OCI-M1 (cell line): ENCODE measurements around the gene KHDRBS2.
A peak's percentile ranks its signal among the peaks of the same experiment; 100 is the strongest.

Experiments
- DNase-seq: peaks from one replicate; lab custom pipeline; 2025; lab: John Stamatoyannopoulos, UW

Gene KHDRBS2

DNA sequence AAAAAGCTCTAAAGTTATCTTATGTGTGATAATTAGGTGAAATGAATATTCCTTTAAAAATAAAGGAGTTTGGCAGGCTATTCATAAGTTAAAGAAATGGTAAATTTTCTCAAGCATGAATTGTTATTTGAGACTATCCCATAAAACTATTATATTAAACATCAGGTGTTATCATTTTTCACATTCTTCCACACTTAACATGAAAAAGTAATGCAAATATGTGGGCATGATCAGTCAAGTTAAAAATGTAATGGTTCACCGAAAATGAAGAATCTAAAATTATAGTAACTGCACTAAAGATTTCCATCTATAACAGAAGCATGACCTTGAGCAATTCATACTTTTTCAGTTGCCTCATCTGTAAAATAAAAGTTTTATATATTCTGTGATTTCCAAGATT lies 110.8 kb downstream of the KHDRBS2 start:
- no peak for DNase-seq

DNA sequence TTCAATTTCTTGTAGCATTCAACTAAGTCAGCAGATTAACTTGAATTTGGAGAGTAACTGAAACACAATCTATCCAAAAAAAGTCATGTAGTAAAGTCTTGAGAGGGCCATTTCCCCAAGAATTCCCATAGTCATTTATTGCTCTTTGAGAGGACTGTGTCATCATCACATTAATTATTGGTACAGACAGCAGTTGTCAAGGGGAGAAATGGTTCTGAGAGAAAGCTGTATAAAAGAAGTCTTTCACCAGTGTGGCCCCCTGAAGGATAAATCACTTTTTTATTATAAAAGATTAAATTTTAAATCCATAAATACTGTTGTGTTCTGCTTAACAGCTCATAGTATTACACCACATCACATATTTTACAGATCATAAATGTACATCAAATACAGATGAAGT lies 111.5 kb downstream of the KHDRBS2 start:
- no peak for DNase-seq

DNA sequence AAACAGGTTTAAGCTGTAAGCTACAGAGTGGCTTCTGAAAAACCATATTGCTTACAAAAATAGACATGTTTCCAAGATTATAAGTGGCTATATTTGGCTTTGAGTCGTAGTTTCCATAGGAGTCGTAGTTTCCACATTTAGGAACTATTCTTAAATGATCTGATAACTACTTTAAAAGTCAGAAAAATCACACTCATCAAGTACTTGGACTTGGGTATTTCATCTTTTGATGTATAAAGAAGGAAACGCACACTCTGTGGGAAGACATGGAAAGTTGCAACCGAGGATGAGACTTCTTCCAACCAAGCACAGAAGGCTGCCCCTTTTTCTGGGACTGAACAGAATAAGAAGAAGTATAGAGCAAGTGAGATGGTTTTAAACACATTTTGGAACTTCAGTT lies 118.3 kb downstream of the KHDRBS2 start:
- DNase-seq = no peak

DNA sequence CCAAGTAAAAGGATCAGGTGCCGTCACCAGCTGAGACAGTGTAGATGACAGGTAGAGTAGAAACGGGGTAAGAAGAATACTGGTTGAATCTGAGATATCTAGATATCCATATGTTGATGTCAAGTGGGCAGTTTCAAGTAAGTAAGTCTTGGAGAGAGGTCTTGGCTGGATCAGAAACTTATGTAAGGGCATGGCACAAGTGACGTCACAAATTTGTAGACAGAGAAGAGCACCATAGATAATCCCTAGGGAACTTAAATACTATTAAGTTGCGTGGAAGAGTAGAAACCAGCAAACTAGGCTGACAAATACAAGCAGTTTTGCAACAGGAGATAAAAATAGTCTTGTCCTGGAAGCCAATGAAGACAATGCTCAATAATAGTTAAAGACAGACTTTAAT lies 123.2 kb downstream of the KHDRBS2 start:
- DNase-seq = no peak

DNA sequence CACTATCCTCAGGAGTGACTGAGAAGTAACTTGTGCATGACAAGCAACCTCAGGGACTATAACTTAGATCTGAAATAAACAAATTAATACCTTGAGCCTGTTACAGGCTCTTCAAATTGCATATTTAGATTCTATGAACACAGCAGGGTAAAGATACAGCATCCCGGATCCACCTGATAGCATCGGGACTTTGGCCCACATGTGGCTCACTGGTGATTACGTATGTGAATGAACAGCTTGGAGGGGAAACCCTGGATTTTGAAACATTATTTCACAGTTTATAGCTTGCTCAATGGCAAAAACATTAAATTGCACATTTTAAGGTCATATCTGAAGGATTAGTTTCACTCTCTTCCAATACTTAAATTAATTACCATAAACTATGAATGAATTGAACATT lies 133.2 kb downstream of the KHDRBS2 start:
- no peak for DNase-seq

DNA sequence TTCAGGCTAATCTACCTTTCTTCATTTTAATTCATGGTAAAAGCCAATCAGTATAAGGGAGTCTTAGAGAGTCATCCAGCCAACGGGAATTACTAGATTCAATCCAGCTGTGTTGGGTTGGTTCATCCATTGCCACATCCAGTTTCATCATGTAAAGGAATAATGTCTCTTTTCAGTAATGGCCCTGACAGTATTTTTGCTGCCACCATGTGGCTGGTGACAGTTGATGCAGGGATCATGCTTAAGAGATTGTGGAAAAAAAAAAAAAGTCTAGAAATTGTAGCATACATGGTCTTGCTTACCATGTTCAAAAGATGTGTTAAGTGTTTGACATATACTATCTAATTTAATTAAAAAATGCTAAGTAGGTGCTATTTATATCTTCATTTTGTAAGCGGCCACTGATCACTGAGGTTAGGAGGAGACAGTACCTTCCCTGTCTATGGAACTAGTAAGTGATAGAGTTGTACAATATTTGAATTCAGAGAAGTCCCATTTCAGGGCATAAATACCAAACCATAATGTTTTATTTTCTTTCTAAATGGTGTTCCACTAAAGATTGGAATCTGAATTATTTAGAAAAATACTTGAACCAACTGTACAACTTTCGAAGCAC lies 135.9 kb downstream of the KHDRBS2 start:
- DNase-seq = peak; percentile 81

DNA sequence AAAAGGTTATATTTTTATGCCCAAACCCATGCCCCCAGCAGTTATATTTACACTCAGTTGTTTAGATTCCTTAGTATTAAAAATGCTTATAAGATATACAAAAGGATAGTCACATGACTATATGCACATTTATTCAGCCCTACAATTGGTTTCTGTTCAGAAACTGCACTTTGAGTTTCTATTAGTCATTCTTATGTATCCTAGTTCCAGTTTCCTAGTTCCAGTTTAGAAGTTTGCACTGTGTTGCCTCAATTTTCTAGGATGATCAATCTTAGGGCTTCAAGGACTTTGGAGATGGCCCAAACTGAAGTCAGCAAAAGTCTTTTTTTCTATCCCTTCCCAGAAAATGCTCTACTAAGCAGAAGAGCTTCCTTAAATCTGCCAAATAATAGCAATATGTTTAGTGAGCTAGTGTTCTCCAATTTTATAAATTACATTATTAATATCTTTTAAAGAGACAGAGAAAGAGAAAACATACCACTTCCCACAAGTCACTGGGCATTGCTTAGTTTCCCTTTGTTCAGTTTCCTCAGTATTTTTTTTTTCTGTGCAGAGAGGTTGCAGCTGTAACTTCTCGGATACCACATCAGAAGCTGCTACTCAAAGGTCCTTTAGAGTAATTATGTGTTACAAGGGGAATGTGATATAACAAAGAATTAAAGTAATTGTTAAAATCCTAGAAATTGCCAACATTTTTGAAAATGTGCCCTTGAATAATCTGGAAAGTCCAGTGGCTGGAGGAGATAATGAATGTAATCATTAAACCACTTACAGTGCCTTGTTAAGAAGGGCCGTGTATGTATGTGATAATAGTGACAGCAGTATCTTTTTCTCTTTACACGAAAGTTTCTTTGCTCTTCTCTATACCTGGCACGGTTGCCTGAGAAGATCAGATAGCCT lies 138.8 kb downstream of the KHDRBS2 start:
- peak; percentile 47 for DNase-seq

DNA sequence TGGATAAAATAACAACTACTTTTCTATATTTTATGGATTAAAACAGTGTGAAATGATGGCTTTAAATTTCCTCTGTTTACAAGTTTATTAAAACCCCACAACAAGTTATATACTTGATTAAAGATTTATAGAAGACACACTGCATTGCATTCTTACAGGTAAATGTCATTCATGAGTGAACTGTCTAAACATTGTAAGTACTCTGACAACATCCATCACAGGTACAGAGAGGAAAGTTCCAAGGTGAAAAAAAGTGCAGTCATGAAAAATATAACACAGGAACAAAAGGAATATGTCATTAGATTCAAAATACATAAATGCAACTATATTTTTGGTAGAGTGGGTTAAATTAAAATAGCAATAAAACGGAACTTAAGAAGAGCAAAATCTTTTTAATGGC lies 156.9 kb downstream of the KHDRBS2 start:
- DNase-seq = no peak

DNA sequence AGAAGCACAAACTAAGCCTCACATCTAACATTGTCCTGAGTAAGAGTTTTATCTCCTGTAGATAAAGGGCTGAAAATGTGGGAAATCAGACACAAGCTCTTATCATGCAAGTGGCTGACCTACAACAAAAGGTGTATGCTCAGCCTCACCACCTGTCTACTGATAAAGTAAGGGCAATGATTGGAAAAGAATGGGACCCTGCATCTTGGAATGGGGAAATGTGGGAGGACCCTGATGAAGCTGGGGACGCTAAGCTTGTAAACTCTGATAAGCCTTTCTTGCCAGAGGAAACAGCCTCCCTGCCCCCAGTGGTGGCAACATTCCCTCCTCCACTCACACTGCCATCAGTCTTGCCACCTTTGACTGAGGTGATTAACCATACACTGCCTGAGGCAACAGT lies 166.6 kb downstream of the KHDRBS2 start:
- no peak for DNase-seq

DNA sequence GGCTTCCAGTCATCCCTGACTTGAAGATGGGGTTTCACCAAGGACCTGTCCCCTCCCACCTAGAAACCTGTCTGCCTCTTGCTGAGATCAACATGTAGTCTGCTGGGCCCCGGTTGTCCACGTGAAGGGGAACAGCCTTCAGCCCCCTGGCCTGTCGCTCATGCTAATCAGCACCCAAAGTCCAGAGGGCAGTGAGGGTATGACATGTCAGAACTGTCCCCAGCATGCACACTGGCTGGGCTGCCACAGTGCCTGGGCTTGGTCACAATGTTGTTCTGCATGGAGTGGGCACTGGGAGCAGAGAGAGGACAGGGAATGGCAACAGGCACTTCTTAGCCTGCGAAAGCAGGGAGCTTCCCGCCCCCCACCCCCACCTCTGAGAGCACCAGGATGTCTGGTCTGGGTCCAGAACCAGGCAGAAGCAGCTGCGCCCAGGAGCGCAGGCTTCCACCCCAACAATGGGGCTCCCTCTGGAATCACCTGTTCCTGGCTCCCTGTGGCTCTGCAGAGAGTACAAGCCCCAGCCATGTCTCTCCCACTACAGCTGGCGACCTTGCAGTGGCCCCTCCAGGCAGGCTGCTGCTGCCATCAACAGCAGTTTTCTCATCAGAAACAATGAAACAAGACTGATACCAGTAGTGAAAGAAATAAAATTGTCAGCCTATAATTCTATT lies 182.7 kb downstream of the KHDRBS2 start:
- no peak for DNase-seq

DNA sequence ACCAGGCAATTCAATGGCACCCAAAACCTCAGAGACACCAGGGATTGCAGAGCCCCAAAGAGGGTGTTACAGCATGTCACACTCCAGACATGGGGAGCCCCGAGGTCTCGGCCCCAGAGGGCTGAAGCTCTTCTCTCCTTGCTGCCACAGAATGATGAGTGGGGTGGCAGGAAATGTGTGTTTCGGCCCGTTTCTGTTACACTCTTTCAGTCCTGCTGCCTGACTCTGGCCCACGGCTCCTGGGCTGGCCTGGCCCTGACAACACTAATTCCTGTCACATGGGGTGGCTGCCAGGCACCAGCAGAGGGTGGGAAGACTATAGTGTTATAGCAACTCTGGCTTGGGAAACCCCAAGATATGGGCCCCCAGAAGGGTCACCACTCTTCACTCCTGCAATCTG lies 183.6 kb downstream of the KHDRBS2 start:
- no peak for DNase-seq

DNA sequence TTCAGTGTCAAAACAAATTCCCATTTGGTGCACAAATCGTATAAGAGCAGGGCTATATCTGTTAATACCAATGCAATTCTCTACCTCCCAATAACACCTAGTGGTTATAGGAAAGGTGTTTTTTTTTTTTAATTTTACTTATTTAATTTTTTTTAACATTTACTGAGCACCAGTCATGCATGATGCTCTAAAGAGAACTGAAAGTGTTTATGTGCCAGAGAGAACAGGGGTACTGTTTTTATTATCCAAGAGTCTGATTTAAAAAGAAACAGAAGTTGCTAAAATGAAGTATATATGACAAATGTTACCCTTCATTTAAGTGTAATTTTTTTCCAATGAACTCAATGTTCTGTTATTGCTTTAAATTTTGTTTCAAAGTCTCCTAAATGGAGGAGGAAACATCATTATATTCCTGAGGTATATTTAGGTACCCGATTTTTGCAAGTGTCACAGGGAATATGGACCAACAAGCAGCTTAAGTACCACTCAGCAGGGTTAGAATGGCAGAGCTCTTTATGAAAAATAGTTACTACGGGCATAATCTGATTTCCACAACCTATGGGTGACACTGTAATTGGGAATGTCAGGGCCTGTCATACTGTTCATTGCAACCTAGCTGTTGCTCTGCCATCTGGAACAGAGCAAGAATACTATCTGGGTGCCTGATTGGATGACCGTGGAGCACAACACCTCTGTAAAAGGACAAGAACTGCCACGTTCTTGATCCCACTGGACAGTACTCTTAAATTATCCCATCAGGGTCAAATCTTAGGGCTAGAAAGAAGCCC lies 195.4 kb downstream of the KHDRBS2 start:
- DNase-seq = no peak

DNA sequence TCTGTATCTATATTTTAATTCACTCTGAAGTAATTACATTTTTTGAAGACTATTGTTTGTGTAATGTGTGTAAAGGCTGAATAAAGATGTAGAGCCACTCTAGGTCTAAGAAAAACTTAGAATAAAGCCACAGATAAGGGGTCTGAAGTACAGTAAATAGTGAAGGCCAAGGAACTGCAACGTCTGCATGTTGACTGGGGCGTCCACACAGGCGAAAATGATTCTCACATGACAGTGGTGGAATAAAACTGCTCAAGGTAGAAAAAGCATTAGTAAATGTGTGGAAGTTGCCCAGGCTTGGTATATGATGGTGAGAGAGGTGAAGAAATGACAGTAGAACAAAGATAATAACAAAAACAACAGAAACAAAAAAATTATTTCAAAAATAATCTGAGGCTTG lies 196.2 kb downstream of the KHDRBS2 start:
- DNase-seq = no peak

DNA sequence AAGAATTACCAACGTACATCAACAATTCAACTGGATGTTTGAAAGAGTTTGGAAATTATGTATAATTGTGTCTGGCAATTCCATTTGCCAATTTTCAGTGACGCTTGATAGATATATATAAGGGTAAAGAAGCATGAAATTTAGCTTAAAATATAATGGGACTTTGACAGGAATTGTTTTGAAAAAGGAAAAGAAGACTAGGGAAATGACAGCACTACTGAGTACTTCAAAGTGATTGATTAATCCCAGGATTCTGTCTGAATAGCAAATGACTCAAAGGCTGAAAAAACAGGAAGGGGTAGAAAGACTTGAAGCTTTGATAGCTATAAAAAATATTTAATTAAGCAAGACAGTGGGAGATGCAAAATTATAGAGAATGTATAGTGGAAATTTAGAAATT lies 200.0 kb downstream of the KHDRBS2 start:
- DNase-seq = no peak

DNA sequence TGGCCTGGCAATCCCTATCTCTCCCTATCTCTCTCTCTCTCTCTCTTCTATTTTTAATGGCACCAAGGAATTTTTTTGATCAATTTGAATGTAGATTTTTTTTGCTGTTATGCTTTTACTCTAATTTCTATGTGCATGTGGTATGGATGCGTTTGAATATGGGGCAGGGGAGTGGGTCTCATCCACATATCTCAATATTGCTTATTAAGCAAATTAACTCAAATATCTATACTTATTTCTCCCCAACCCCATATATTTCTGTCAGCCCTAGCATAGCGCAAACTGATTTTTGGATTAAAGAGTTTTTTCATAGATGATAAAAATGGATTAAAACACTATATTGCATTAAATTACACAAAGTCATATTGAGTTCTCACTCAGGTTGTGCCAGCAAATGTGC lies 210.2 kb downstream of the KHDRBS2 start:
- no peak for DNase-seq

DNA sequence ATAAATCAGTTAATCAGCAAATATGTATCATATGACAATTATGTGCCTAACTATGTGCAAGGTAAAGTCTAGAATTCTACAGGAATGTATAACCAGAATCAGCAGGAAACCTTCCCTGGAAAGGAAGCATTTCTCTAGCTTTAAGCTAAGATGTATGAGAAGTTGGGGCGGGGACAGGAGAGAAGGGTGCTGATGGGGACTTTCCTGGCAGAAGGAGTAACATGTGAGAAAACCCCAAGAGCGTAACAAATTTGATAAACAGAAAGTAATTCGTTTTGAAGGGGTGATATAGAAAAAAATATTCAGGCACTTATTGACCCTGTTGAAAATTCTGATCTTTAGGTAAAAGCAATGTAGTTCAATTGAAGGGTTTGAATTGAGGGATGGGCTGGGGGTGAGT lies 226.1 kb downstream of the KHDRBS2 start:
- DNase-seq = no peak

DNA sequence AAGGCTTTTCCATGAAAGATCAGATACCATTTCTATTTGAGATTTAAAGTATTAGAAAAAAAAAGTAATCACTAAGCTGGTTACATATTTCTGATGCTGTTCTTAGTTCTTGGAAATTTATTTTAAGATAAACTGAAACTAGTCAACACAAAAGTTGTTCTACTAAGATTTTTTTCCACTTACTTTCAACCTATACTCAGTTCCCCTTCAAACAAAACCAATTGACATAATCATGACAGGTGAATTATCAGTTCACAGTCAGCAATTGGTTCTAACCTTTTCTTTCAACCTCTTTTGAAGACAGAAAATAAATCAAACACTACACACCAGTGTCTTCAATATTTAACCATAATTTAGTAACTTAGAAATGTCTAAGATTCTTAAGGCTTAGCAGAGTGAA lies 228.7 kb downstream of the KHDRBS2 start:
- no peak for DNase-seq

DNA sequence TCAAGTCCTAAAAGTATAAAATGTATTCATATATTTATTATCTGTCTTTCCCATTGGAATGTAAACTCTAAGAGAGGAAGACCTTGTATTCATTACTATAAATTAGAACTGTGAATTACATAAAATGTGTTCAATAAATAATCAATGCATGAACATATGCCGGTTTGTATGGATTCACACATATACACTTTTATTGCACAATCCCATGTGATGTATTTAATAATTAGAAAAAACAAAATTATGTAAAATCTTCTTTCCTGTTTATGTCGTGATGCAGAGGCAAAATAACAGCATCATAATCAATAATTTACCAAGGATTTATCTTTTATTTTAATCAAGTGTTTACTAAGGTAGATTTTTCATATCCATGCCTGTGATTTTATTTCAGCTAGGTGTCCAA lies 240.5 kb downstream of the KHDRBS2 start:
- no peak for DNase-seq

DNA sequence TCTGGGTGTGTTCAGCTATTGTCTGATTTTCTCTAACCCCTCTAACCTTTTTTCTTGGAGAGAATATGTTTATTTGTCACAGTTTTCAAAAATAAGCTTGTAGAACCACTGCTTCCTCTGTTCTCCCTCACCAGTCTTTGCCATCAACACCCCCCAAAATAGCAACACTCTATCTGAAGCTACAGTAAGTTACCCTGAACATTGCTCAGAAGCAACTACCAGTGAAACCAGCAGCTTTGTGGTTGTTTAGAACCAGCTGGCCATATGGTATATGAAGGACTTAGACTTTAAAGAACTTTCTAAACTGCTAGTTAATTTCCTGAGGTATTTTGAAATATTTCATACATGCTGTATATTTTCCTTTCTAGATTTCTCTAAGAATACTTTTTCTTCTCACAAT lies 242.9 kb downstream of the KHDRBS2 start:
- no peak for DNase-seq

DNA sequence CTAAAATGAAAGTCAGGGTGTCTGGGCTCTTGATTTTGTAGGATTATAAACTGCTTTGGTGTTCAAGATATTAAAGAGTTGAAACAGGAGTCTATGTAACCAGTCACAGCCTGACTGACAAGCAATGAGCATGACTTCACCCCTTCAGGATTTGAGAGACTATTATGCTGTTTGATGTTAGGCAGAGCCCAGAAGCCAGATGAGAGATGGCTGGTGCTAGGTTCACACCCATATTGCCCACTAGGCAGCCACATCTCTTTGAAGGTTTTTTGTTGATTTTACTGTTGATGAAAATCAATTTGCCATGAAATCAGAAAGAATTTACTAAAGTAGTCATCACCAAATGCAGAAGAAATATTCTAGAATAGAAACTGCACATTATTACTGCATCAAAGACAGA lies 243.6 kb downstream of the KHDRBS2 start:
- DNase-seq = no peak

DNA sequence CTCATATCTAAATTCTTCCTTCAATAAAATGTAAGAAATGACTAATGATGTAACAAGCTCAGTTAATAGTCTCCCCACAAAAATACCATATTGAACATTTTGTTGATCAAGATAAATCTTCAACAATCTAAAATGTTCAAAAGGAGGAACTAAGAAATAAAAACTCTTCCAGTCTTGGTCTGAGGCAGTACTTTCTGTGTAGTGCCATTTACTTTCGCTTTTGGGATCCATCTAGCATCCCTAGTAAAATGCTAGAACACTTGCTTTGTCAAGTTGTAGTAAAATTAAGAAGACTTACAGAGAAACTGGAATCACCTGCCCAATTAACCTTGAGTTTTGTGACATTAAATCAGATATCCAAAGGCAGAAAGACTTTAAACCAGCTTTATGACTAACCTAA lies 246.4 kb downstream of the KHDRBS2 start:
- peak; percentile 73 for DNase-seq

DNA sequence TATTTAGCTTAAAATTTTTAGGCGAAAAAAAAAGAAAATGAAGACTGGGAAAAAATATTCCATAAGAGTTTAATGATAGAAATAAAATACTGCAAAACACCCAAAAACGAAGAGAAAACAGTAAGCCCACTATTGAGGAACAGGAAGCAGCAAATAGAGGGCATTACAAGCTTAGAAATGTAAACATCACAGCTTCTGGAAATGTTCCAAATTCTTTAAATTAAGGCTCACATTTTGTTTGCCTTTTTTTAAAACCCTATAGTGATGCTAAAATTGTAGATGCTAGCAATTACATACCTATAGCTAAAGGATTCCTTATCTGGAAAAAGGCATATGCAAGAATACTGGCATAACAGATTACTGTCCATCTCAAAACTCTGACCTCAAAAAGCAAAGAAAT lies 248.6 kb downstream of the KHDRBS2 start:
- DNase-seq = no peak
